HFF-Myc (cell line): ENCODE data around the gene CCDC8.
"Not testable (repeated sequence)": the region's sequence is repeated elsewhere in the genome, so short reads cannot be mapped to it uniquely, and the experiment has no call there.

Experiments used
- DNase-seq: peaks from one replicate; pipeline ENCODE4 v3.0.0-alpha.2; 2011; ENCODE audit warnings: low read depth; ENCODE audit errors: extremely low read depth
- H3K4me3 ChIP-seq: replicated peaks from 2 replicates; pipeline ENCODE4 v1.5.1; 2011; ENCODE audit warnings: low read depth, mild to moderate bottlenecking, control low read depth, low read length
- TF ChIP-seq, protein P1 (sequence below): IDR thresholded peaks from 2 replicates; pipeline ENCODE4 v1.5.1; 2012; ENCODE audit warnings: mild to moderate bottlenecking, low read depth, low read length, control low read depth; ENCODE audit errors: missing control alignments

CCDC8 gene

DNA sequence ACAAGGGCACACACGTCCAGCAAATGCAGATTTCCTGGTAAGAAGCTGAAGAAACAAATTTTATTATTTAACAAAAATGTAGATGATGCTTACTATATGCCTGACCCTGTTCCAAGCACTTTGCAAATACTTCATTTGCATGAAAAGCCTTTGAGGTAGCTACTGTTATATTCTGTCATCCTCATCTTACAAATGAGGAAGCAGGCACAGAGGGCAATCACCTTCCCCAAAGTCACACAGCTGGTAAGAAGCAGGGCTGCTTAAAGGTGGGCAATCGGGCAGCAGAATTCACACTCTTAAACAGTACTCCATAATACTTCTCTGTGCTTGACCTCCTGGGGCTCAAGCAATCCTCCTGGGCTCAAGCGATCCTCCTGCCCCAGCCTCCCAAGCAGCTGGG is 33.6 kb upstream of the CCDC8 start:
- no peak for DNase-seq
- H3K4me3 ChIP-seq, result no peak overlapping the region
- TF ChIP-seq, protein P1, sequence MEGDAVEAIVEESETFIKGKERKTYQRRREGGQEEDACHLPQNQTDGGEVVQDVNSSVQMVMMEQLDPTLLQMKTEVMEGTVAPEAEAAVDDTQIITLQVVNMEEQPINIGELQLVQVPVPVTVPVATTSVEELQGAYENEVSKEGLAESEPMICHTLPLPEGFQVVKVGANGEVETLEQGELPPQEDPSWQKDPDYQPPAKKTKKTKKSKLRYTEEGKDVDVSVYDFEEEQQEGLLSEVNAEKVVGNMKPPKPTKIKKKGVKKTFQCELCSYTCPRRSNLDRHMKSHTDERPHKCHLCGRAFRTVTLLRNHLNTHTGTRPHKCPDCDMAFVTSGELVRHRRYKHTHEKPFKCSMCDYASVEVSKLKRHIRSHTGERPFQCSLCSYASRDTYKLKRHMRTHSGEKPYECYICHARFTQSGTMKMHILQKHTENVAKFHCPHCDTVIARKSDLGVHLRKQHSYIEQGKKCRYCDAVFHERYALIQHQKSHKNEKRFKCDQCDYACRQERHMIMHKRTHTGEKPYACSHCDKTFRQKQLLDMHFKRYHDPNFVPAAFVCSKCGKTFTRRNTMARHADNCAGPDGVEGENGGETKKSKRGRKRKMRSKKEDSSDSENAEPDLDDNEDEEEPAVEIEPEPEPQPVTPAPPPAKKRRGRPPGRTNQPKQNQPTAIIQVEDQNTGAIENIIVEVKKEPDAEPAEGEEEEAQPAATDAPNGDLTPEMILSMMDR, result no peak

DNA sequence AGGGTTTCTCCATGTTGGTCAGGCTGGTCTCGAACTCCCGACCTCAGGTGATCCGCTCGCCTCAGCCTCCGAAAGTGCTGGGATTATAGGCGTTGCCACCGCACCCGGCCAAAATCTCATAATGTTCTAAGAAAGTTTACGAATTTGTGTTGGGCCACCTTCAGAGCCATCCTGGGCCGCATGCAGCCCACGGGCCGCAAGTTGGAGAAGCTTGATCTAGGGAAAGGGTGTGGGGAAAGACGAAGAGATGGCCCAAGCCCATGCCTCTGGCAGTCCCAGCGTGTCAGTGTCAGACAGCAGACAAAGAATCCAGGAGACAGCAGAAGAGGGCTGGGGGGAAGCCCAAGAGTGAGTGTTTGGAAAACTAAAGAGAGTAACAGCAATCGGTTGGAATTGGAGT is 32.7 kb upstream of the CCDC8 start:
- TF ChIP-seq, protein P1, result no peak
- DNase-seq, result no peak
- no peak overlapping the region for H3K4me3 ChIP-seq

DNA sequence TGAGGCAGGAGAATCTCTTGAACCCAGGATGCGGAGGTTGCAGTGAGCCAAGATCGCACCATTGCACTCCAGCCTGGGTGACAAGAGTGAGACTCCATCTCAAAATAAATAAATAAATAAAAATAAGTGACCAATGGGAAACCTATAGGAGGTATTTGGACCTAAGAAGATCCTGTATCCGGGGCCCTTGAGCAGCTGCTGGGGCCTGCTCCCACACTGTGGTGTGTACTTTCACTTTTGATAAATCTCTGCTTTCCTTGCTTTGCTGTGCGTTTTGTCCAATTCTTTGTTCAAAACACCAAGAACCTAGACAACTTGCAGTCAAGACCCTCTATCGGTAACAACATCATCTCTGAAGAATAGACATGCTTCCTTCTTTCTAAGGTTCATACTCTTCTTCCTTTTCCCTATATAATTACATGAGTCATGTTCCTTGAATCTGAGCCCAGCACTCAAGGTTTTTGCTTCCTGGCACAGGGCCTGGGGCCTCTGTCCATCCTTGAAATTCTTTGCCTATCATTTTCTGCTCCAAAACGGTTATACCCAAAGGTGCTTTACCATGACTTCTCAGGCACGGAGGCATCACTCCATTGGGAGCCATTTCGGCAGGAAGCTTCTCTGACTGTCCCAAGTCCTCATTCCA is 29.6 kb upstream of the CCDC8 start:
- TF ChIP-seq, protein P1, result no peak
- no peak for DNase-seq
- H3K4me3 ChIP-seq, result no peak overlapping the region

DNA sequence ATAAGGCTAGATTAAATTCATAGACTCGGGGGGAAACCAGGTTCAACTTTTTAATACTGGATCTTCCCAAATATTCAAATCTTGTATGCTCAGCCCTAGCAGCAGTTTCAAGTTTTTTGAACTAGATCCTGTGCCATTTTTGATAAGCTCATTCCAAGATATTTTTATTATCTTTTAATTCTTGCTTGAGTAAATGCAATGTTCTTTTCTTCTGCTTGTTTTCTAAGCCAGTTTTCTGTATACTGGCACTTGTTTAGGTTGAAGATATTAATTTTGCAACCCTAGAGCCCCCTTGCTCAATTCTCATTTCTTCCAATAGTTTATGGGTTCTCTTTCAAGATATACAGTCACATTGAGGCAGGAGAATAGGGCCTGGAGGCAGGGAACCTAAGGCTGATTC is 28.5 kb upstream of the CCDC8 start:
- TF ChIP-seq, protein P1, result no peak

DNA sequence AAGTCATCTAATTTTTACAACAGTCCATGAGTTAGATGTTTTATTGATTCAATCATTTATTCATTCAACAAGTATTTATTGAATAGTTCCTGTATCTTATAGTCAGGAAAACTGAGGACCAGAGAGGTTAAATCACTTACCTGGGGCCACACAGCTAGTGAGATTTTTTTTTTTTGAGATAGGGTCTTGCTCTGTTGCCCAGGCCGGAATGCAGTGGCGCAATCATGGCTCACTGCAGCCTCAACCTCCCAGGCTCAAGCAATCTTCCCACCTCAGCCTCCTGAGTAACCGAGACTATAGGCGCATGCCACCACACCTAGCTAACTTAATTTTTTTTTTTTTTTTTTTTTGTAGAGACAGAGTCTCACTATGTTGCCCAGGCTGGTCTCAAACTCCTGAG is 22.3 kb upstream of the CCDC8 start:
- not testable (repeated sequence) for DNase-seq, H3K4me3 ChIP-seq

More for the DNA sequence above, 28.5 kb upstream of the CCDC8 start:
- no peak overlapping the region for H3K4me3 ChIP-seq
- no peak for DNase-seq

DNA sequence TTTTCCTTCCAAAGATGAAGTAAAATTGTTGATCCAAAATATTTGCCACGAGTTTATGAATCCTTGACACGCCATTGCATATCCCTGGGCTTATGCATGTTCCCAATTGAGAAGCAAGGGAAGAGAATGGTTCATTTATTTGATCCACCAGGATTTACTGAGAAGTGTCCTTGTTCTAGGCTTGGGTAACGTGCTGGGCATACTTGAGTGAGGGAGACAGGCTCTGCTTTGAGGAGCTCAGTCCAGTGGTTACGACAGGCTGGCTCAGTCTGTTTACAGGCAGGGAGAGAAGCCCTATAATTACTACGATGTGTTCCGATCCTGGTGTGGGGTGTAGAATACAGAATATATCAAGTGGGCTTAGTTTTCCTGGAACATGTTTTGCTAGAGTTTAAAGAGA is 21.6 kb upstream of the CCDC8 start:
- TF ChIP-seq, protein P1, result no peak
- no peak overlapping the region for H3K4me3 ChIP-seq
- no peak for DNase-seq

DNA sequence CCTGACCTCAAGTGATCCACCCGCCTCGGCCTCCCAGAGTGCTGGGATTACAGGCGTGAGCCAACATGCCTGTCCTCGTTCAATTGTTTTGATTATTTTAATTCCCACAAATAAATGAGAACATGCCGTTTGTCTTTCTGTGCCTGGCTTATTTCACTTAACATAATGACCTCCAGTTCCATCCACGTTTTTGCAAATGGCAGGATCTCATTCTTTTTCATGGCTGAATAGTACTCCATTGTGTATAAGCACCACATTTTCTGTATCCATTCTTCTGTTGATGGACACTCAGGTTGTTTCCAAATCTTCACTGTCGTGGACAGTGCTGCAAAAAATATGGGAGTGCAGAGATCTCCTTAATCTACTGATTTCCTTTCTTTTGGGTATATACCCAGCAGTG is 20.1 kb upstream of the CCDC8 start:
- DNase-seq, H3K4me3 ChIP-seq: not testable (repeated sequence)

DNA sequence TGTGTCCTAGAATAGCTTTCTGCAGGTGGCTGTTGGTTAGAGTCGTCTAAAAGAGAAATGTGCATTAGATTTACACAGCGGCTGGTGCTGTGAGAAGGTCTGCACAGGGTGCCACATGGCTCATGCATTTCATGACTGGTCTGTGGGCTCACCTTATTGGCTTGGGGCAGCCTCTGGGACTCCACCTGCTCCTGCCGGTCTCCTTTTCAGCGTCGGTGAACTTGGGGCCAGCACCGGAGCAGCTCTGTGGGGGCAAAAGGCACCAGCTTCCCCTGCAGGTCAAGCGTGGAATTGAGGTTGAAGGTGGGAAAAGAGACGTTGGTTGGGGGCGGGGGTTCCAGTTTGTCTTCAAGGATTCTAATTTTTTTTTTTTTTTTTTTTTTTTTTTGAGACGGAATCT is 18.5 kb upstream of the CCDC8 start:
- TF ChIP-seq, protein P1, result peak; percentile 17
- no peak for DNase-seq
- no peak overlapping the region for H3K4me3 ChIP-seq
